Measurements from ENCODE around the gene TBC1D17.

DNA sequence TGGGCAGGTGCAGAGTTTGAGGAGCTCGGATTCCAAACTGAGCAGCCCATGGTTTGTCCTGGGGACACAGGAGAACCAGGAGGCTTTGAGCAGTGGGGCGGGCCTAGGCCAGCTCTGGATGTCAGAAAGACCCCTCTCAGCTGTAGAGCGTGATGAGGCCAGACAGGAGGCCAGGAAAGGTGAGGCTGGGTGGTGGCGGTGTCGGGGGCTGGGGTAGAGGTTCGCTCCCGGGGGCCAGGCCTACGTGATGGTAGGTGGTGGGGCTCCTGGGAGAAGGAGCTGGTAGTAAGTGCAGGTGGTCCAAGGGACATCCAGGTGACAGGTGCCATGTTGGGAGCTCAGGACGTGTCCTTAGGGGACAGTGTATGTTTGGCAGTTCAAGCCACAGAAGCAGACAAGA is 40.1 kb upstream of the TBC1D17 start:
- no peak for TF ChIP-seq POLR2A (IDR thresholded peaks at IDR 0.05; ENCODE audit: low read length)
- no peak for TF ChIP-seq GATA1 (IDR thresholded peaks at IDR 0.05; ENCODE audit: low read depth, low read length)

All from erythroblast (primary cell).